ENCODE measurements around the gene FRY.

DNA sequence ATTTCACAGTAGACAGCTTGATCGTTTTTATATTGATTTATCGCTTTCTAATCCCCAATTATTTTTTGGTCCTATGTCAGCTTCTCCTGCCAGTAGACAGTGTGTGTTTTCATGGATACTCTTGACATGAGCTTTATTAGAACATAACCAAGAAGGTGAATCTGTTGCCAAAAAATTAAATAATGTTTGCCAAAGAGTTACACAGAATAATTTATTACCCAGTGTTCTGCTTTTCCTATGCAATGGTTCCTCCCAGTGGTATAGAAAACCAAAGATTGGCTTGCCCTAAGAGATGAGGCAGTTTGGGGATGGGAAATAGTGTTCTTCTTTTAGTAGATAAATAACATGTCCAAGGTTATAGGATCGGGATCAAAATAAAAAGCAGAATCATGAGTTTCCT is 8.5 kb upstream of the FRY start:
- TF ChIP-seq ZFP36 (IDR thresholded peaks at IDR 0.05; ENCODE audit: low read depth, low read length, partially characterized antibody) (no peak), FIP1L1 (IDR thresholded peaks at IDR 0.05; ENCODE audit: low read depth, low read length, poor library complexity, severe bottlenecking) (no peak), JUND (IDR thresholded peaks at IDR 0.05; ENCODE audit: borderline replicate concordance, low read depth, low read length) (no peak), JUND (tag; IDR thresholded peaks at IDR 0.05; ENCODE audit: borderline replicate concordance, low read depth, low read length) (no peak), SP1 (CRISPR knock-in tag; IDR thresholded peaks at IDR 0.05) (no peak), YY1 (IDR thresholded peaks at IDR 0.05; ENCODE audit: borderline replicate concordance in 1 of 3, control insufficient read depth in 1 of 3, extremely low read depth in 1 of 3, insufficient read depth in 3 of 3, insufficient read length in 1 of 3, insufficient replicate concordance in 2 of 3, low read depth in 1 of 3, low read length in 2 of 3) (no peak), ZNF280B (CRISPR knock-in tag; IDR thresholded peaks at IDR 0.05) (no peak), SP2 (IDR thresholded peaks at IDR 0.05; ENCODE audit: extremely low read depth, low read depth, low read length, poor library complexity, severe bottlenecking) (no peak), CEBPB (tag; IDR thresholded peaks at IDR 0.05) (no peak), SAP30 (IDR thresholded peaks at IDR 0.05; ENCODE audit: borderline replicate concordance, insufficient read depth, low read depth, low read length, poor library complexity, severe bottlenecking) (no peak), HIVEP1 (CRISPR knock-in tag; IDR thresholded peaks at IDR 0.05) (no peak)

Data from K562 (cell line).